ENCODE measurements around the gene CABP4.

DNA sequence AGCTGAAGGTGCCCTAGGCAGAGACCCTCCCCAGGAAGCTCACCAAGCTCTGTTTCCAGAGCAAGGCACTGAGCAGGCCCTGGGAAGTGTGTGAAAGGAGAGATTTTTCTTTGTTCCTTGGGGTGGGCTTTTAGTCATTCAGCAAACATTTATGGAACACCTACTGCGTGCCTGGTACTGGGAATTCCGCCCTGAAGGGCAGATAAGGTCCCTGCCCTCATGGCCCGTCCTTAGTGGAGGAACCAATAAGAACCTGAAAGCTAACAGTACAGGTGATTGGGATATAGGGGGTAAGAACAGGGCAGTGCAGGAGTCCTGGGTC lies 10.0 kb downstream of the CABP4 start:
- TF ChIP-seq, protein P1, sequence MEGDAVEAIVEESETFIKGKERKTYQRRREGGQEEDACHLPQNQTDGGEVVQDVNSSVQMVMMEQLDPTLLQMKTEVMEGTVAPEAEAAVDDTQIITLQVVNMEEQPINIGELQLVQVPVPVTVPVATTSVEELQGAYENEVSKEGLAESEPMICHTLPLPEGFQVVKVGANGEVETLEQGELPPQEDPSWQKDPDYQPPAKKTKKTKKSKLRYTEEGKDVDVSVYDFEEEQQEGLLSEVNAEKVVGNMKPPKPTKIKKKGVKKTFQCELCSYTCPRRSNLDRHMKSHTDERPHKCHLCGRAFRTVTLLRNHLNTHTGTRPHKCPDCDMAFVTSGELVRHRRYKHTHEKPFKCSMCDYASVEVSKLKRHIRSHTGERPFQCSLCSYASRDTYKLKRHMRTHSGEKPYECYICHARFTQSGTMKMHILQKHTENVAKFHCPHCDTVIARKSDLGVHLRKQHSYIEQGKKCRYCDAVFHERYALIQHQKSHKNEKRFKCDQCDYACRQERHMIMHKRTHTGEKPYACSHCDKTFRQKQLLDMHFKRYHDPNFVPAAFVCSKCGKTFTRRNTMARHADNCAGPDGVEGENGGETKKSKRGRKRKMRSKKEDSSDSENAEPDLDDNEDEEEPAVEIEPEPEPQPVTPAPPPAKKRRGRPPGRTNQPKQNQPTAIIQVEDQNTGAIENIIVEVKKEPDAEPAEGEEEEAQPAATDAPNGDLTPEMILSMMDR (IDR thresholded peaks at IDR 0.05 in 2 of 3, conservative IDR thresholded peaks at IDR 0.05 in 1 of 3; ENCODE audit: control insufficient read depth in 2 of 3, extremely low read depth in 1 of 3, insufficient read depth in 1 of 3, low read depth in 3 of 3, low read length in 3 of 3) = no peak
- TF ChIP-seq ZNF384 (IDR thresholded peaks at IDR 0.05; ENCODE audit: borderline replicate concordance, low read depth, low read length) = no peak
- TF ChIP-seq, protein P2, sequence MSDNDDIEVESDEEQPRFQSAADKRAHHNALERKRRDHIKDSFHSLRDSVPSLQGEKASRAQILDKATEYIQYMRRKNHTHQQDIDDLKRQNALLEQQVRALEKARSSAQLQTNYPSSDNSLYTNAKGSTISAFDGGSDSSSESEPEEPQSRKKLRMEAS (IDR thresholded peaks at IDR 0.05; ENCODE audit: low read depth, low read length) = no peak
- no peak for TF ChIP-seq STAT1 (conservative IDR thresholded peaks at IDR 0.05)
- no peak for TF ChIP-seq TCF7 (IDR thresholded peaks at IDR 0.05; ENCODE audit: borderline replicate concordance)
- TF ChIP-seq, protein P3, sequence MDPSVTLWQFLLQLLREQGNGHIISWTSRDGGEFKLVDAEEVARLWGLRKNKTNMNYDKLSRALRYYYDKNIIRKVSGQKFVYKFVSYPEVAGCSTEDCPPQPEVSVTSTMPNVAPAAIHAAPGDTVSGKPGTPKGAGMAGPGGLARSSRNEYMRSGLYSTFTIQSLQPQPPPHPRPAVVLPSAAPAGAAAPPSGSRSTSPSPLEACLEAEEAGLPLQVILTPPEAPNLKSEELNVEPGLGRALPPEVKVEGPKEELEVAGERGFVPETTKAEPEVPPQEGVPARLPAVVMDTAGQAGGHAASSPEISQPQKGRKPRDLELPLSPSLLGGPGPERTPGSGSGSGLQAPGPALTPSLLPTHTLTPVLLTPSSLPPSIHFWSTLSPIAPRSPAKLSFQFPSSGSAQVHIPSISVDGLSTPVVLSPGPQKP (IDR thresholded peaks at IDR 0.05; ENCODE audit: low read depth, low read length) = no peak
- no peak for TF ChIP-seq MXI1 (IDR thresholded peaks at IDR 0.05; ENCODE audit: low read depth, low read length)
- TF ChIP-seq BHLHE40 (IDR thresholded peaks at IDR 0.05; ENCODE audit: borderline replicate concordance in 1 of 2, low read depth in 2 of 2, low read length in 1 of 2) = no peak
- TF ChIP-seq POLR2A (IDR thresholded peaks at IDR 0.05; ENCODE audit: low read depth, low read length) = no peak
- TF ChIP-seq, protein P4, sequence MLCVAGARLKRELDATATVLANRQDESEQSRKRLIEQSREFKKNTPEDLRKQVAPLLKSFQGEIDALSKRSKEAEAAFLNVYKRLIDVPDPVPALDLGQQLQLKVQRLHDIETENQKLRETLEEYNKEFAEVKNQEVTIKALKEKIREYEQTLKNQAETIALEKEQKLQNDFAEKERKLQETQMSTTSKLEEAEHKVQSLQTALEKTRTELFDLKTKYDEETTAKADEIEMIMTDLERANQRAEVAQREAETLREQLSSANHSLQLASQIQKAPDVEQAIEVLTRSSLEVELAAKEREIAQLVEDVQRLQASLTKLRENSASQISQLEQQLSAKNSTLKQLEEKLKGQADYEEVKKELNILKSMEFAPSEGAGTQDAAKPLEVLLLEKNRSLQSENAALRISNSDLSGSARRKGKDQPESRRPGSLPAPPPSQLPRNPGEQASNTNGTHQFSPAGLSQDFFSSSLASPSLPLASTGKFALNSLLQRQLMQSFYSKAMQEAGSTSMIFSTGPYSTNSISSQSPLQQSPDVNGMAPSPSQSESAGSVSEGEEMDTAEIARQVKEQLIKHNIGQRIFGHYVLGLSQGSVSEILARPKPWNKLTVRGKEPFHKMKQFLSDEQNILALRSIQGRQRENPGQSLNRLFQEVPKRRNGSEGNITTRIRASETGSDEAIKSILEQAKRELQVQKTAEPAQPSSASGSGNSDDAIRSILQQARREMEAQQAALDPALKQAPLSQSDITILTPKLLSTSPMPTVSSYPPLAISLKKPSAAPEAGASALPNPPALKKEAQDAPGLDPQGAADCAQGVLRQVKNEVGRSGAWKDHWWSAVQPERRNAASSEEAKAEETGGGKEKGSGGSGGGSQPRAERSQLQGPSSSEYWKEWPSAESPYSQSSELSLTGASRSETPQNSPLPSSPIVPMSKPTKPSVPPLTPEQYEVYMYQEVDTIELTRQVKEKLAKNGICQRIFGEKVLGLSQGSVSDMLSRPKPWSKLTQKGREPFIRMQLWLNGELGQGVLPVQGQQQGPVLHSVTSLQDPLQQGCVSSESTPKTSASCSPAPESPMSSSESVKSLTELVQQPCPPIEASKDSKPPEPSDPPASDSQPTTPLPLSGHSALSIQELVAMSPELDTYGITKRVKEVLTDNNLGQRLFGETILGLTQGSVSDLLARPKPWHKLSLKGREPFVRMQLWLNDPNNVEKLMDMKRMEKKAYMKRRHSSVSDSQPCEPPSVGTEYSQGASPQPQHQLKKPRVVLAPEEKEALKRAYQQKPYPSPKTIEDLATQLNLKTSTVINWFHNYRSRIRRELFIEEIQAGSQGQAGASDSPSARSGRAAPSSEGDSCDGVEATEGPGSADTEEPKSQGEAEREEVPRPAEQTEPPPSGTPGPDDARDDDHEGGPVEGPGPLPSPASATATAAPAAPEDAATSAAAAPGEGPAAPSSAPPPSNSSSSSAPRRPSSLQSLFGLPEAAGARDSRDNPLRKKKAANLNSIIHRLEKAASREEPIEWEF (IDR thresholded peaks at IDR 0.05; ENCODE audit: insufficient replicate concordance, low read depth, low read length) = no peak
- TF ChIP-seq, protein P5, sequence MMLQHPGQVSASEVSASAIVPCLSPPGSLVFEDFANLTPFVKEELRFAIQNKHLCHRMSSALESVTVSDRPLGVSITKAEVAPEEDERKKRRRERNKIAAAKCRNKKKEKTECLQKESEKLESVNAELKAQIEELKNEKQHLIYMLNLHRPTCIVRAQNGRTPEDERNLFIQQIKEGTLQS (IDR thresholded peaks at IDR 0.05; ENCODE audit: borderline replicate concordance, extremely low read depth, low read depth, low read length) = no peak
- TF ChIP-seq NFYB (IDR thresholded peaks at IDR 0.05; ENCODE audit: insufficient read depth, low read depth, low read length) = no peak
- TF ChIP-seq JUND (IDR thresholded peaks at IDR 0.05; ENCODE audit: low read depth, low read length) = no peak

Measured in GM12878 (cell line).